HEK293T (cell line): ENCODE data around the gene ESPNL.

Source experiments
- CTCF ChIA-PET: fragments of 350-600 bp; formaldehyde crosslinking; extraction: SDS; loops from one replicate; lab custom pipeline; 2021; ENCODE audit warnings: antibody characterized with exemption, inconsistent platforms; lab: Yijun Ruan, JAX
- POLR2A ChIA-PET: fragments of 350-600 bp; formaldehyde crosslinking; extraction: SDS; loops from one replicate; lab custom pipeline; 2020; ENCODE audit warnings: antibody characterized with exemption, inconsistent platforms; lab: Yijun Ruan, JAX
- DNase-seq: peaks from one replicate; pipeline ENCODE4 v3.0.0; 2012; ENCODE audit warnings: mixed read lengths; ENCODE audit errors: extremely low spot score
- ARNT ChIP-seq: fragments of 450-650 bp; IDR thresholded peaks from 2 replicates; pipeline ENCODE4 v1.6.1; 2017; ENCODE audit warnings: mild to moderate bottlenecking
- BHLHE40 ChIP-seq: fragments of 450-650 bp; IDR thresholded peaks from 2 replicates; pipeline ENCODE4 v1.6.1; 2016; ENCODE audit warnings: mild to moderate bottlenecking, moderate library complexity, borderline replicate concordance
- CTBP1 ChIP-seq: fragments of 450-650 bp; IDR thresholded peaks from 2 replicates; pipeline ENCODE4 v1.6.1; 2016; ENCODE audit warnings: borderline replicate concordance
- ELF4 ChIP-seq: fragments of 450-650 bp; IDR thresholded peaks from 2 replicates; pipeline ENCODE4 v1.6.1; 2017; ENCODE audit warnings: antibody characterized with exemption
- FOXA1 ChIP-seq: fragments of 450-650 bp; IDR thresholded peaks from 2 replicates; pipeline ENCODE4 v1.6.1; 2016; ENCODE audit warnings: mild to moderate bottlenecking
- FOXK2 ChIP-seq: fragments of 450-650 bp; IDR thresholded peaks from 2 replicates; pipeline ENCODE4 v1.6.1; 2016; ENCODE audit warnings: mild to moderate bottlenecking
- FOXM1 ChIP-seq: fragments of 450-650 bp; IDR thresholded peaks from 2 replicates; pipeline ENCODE4 v1.6.1; 2017; ENCODE audit warnings: mild to moderate bottlenecking, borderline replicate concordance
- HDGF ChIP-seq: fragments of 450-650 bp; IDR thresholded peaks from 2 replicates; pipeline ENCODE4 v1.6.1; 2017; ENCODE audit warnings: antibody characterized with exemption, borderline replicate concordance
- L3MBTL2 ChIP-seq: fragments of 450-650 bp; conservative IDR thresholded peaks from 2 replicates; pipeline ENCODE4 v1.6.1; 2016; ENCODE audit warnings: mild to moderate bottlenecking
- LEF1 ChIP-seq: fragments of 450-650 bp; IDR thresholded peaks from 2 replicates; pipeline ENCODE4 v1.6.1; 2017; ENCODE audit warnings: mild to moderate bottlenecking, borderline replicate concordance
- NFRKB ChIP-seq: fragments of 450-650 bp; IDR thresholded peaks from 2 replicates; pipeline ENCODE4 v1.6.1; 2016; ENCODE audit warnings: mild to moderate bottlenecking, moderate library complexity
- PKNOX1 ChIP-seq: fragments of 450-650 bp; IDR thresholded peaks from 2 replicates; pipeline ENCODE4 v1.6.1; 2016
- SP1 ChIP-seq: fragments of 450-650 bp; IDR thresholded peaks from 2 replicates; pipeline ENCODE4 v1.6.1; 2017
- SUZ12 ChIP-seq: fragments of 450-650 bp; IDR thresholded peaks from 2 replicates; pipeline ENCODE4 v1.6.1; 2016; ENCODE audit warnings: mild to moderate bottlenecking
- TARDBP ChIP-seq: fragments of 450-650 bp; IDR thresholded peaks from 2 replicates; pipeline ENCODE4 v1.6.1; 2016
- ZNF384 ChIP-seq: fragments of 450-650 bp; IDR thresholded peaks from 2 replicates; pipeline ENCODE4 v1.6.1; 2016

Gene ESPNL

GRCh38 chr2:238163481-238164198 lies 63.5 kb downstream of the ESPNL start:
- ChIA-PET POLR2A (no interaction called here), CTCF (no interaction called here)
- DNase-seq, result no peak
- no peak for TF ChIP-seq L3MBTL2
- TF ChIP-seq CTBP1, result no peak
- no peak for TF ChIP-seq BHLHE40

GRCh38 chr2:238164906-238165287 lies 64.8 kb downstream of the ESPNL start:
- CTCF ChIA-PET, result no interaction called here
- DNase-seq, result no peak
- POLR2A ChIA-PET, result no interaction called here
- TF ChIP-seq FOXM1, result no peak
- no peak for TF ChIP-seq HDGF
- no peak for TF ChIP-seq LEF1
- TF ChIP-seq SUZ12, result no peak
- no peak for TF ChIP-seq ARNT
- TF ChIP-seq FOXK2, result no peak
- TF ChIP-seq CTBP1, result no peak
- no peak for TF ChIP-seq SP1
- TF ChIP-seq NFRKB, result no peak
- TF ChIP-seq L3MBTL2, result no peak

GRCh38 chr2:238165288-238165921 lies 65.3 kb downstream of the ESPNL start:
- ChIA-PET POLR2A (no interaction called here), CTCF (no interaction called here)
- no peak for DNase-seq
- TF ChIP-seq FOXK2, result no peak
- TF ChIP-seq FOXA1, result no peak
- no peak for TF ChIP-seq LEF1
- no peak for TF ChIP-seq ARNT
- TF ChIP-seq ELF4, result no peak
- no peak for TF ChIP-seq BHLHE40
- no peak for TF ChIP-seq FOXM1
- TF ChIP-seq ZNF384, result no peak
- no peak for TF ChIP-seq NFRKB
- no peak for TF ChIP-seq TARDBP
- TF ChIP-seq HDGF, result no peak
- no peak for TF ChIP-seq CTBP1
- no peak for TF ChIP-seq SP1
- no peak for TF ChIP-seq SUZ12
- no peak for TF ChIP-seq L3MBTL2
- TF ChIP-seq PKNOX1, result no peak

- TF ChIP-seq L3MBTL2 (no peak), SP1 (no peak), LEF1 (no peak), ZNF384 (no peak), PKNOX1 (no peak), FOXK2 (no peak), ELF4 (no peak), TARDBP (no peak), SUZ12 (no peak), BHLHE40 (no peak)
- ChIA-PET CTCF (no interaction called here), POLR2A (interaction anchor here (1.2 kb wide), 1 partner anchor 7 kb away, joined by 3 read pairs; no protein-coding TSS in a partner anchor)
- DNase-seq, result no peak
These were observed 66.5 kb downstream of the ESPNL start for GRCh38 chr2:238166391-238167343.

- TF ChIP-seq PKNOX1 (no peak), FOXK2 (no peak), NFRKB (no peak), FOXM1 (no peak), FOXA1 (no peak), SP1 (no peak), HDGF (no peak), BHLHE40 (no peak), ARNT (no peak), SUZ12 (no peak), TARDBP (no peak), ZNF384 (no peak), L3MBTL2 (no peak), ELF4 (no peak), LEF1 (no peak), CTBP1 (no peak)
- DNase-seq, result no peak
- POLR2A ChIA-PET, result interaction anchor here (1.2 kb wide), 1 partner anchor 8 kb away, joined by 3 read pairs; no protein-coding TSS in a partner anchor
- CTCF ChIA-PET, result no interaction called here
These were observed 67.2 kb downstream of the ESPNL start for GRCh38 chr2:238167344-238167715.
